GM18870 (cell line): ENCODE measurements around the gene ZMIZ1.

Source experiments
- ATAC-seq: cut with Tn5 transposase; IDR thresholded peaks from one replicate; pipeline ENCODE4 v1.9.1; 2021; ENCODE audit warnings: moderate library complexity; ENCODE audit not compliant: unreplicated experiment

The ZMIZ1 gene

DNA sequence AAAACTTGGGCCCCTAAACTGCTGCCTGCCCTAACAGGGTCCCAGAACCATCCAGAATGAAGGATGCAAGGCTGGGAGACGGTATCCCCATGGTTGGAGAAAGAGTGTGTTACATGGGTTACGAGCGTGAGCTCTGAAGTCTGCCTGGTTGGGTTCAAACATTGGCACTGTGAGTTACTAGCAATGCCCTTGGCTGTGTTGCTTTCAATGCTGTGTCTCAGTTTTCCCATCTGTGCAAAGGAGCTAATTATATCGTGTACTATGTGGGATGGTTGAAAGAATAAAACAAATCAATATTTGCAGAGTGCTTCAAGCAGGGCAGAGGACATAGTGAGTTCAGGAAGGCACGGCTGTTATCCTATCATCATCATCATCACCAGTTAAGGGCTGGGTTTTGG, 114.7 kb downstream of the ZMIZ1 start:
- no peak for ATAC-seq

DNA sequence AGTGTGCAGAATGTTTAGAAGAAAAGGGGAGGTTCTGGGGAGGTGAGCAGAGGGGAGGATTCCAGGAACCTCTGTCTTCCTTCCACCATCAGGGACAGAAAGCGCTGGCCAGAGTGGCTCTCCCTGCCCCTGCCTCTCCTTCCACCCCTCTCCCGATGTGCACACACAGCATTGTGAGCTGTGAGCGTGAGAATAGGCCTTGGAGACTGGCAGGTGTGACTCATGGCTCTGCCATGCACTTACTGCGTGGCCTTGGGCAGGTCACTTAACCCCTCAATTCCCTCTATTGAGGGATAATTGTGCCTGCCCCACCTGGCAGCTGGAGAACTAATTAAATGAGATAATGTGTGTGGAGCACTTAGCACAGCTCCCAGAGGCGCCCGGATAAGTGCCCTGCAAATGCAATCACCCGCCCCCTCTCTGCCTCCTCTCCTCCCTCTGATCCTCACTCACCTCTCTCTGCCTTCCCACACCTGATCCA, 115.4 kb downstream of the ZMIZ1 start:
- ATAC-seq, result no peak

DNA sequence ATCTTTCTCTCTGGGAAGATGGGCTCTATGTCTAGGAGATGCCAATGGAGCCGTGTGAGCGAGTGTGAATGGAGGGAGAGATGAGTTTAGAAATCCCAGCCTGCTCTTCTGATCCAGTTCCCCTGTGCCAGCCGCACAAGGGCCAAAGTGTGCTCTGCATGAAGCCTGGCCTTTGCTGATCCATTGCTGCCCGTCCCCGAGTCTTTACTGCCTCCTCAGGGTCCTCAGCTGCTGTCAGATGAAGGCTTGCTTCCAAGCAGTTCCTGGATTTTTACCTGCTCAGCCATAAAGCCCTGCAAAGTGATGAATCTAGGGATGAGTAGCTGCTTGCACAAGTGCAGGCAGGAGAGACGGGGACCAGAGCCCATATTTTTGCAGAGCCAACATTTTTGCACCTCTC, 115.9 kb downstream of the ZMIZ1 start:
- no peak for ATAC-seq

DNA sequence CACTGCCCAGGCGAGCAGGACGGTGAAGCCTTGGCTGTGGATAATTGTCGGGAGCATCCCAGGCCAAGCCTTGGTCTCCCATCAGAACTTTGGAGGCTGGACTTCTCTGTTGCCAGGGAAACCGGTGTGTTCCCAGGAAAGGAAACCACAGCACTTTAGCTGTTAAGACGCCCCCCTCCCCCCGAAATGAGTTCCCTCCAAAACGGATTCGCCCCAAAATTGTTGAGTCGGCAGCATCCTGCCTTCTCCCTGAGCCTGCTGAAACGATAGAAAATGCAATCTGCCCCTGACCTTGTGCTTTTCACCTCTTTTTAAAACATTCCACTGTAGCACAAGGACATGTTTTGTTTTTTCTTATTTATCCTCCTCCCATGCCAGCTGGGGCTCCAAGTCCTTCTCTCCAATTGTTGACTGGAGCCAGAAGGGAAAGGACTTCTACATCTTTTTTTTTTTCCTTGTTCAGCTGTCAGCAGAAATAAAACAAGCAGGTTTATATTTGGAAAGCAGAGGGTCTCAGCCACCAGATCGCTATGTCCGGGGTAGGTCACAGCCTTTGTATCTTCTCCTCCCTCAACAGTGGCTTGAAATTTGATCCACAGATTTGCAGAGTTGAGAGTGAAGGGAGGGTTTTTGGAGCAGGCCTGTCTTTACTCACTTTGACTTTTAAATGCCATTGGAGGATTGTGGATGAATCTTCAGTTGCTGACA, 116.5 kb downstream of the ZMIZ1 start:
- ATAC-seq, result no peak

DNA sequence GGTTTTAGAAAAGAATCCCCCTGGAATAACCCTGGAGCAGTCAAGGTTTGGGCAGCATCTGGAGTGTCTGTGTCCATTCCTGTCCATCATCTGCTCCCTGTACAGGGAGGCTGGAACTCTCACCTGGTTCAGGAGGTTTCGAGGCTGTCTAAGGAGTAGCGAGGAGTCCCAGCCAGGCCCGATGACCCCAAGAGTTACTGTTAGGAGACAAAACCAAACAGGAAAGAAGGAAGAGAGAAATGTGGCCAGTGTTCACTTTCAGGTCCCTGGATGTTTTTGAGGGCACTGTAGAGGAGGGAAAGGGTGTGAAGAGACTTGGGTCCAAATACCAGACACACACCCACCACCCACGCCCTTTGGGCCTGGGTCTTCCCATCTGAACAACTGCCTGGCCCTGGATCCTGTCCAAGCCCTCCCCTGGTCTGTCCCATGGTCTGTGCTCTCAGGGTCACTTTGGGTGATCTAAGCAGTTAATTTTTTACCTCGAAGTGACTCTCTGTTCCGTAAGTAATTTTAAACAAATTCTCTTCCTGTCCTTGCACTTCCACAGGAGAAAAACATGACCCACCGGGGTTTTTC, 117.1 kb downstream of the ZMIZ1 start:
- ATAC-seq, result no peak

DNA sequence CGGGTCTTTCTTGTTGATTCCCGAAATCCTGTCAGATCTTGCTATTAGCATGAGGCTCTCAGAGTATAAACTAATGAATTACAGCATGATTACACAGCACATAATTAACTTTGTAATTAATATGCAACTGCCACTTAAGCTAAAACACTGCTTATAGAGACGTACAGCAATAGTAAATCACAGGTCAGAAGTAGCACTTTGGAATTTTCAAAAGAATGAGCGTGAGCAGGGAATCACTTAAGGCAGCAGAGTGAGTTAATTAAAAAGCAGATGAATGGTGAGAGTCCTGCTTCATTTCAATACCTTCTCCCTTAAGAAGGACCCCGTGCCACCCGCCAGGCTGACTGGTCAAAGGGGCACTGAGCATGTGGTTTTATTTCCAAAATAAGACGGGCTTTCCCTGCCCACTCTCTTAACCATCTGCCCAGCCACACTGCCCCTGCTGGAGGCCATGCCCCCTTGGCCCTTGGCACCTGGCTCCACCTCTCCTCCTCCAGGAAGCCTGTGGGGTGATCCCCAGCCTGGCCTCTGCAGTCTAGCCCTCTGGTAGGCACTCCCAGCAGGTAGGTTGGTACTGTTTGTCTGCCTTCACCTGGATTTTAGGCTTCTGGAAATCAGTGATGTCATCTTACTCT, 117.8 kb downstream of the ZMIZ1 start:
- ATAC-seq, result no peak

DNA sequence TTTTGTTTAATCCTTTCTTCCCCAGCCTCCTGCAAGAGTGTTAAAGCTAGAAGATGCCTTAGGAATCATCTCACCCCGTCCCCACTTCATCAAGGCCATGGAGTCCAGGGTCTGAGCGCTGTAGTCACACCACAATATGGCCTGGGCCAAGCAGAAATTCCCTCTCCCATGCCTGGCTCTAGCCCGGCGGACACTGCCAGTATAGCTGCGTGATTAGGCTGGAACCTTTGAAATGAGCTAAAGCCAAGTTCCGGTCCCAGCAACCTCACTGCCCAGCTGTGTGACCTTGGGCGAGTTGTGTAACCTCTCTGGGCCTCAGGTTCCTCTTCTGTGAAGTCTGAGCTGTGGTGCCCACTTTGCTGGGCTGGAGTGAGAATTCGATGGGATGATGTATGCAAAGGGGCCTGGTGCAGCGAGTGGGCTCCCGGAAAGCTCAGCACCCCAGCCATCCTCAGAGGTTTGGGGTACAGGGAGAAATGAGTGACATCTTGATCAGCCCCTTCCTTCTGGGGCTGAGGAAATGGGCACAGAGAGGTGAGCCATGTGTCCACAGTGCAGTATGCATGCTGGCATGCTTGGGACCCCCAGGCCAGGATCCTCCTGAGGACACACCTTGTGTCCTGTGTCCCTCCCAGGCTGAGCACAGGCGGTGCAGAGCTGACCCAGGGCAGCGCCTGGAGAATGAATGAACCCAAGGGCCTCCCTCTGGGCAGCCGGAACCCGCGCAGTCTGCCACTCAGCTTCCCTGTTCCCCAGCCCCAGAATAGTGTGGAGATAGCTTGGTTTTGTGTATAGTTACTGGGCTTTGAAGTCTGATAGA, 118.6 kb downstream of the ZMIZ1 start:
- ATAC-seq, result no peak

DNA sequence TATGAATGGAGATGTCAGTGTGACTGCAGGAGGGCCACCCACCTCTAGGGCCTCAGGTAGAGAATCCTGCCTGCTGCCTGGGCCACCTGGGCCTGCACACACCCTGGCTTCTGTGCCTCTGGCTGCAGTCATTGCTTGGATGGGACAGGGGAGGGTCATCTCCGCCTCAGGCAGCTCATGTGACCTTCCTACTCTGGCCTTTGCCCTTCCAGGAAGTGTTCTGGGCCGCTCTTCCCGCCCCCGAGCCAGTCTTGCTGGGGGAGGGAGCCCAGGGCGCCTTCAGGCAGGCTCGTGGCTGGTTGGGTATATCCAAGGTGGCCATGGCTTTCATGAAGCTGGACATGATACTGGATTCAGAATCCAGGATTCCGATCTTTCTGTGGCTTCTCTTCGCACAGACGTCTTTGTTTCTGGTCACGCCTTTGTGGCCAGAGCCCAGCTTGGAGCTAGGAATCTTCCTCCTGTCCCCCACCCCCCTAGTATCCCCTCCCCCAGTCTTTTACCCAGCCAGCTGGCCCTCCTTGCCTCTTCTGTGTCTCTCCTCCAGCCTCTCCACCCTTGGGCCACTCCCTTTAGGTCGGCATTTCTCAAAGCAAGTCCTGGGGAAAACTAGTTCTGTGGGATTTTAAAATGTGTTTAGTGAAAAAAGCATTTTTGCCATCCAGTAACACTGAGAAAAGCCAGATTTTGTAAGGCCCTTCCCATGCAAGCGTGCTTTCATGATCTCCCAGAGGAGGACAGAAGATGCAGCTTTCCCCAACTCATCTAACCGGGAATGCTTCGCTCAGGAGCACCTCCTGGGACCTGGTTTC, 119.6 kb downstream of the ZMIZ1 start:
- no peak for ATAC-seq

DNA sequence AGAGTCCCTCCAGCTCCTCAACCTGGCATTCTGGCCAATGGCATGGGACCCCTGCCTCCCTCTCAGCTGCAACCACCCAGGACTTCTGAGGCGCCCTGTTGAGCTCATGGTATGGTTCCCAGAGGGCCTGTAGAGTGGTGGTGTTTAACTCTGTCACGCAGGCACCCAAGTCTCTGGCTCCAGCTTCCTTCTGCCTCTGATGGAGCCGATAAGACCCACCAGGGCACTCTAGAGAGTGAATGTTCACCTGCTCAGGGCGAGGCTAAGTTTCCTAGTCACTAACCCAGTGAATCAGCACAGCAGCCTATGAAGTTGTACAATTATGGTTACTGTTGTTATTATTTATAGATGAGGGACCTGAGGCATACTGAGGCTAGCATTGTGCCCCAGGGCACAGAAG, 120.4 kb downstream of the ZMIZ1 start:
- ATAC-seq, result no peak

DNA sequence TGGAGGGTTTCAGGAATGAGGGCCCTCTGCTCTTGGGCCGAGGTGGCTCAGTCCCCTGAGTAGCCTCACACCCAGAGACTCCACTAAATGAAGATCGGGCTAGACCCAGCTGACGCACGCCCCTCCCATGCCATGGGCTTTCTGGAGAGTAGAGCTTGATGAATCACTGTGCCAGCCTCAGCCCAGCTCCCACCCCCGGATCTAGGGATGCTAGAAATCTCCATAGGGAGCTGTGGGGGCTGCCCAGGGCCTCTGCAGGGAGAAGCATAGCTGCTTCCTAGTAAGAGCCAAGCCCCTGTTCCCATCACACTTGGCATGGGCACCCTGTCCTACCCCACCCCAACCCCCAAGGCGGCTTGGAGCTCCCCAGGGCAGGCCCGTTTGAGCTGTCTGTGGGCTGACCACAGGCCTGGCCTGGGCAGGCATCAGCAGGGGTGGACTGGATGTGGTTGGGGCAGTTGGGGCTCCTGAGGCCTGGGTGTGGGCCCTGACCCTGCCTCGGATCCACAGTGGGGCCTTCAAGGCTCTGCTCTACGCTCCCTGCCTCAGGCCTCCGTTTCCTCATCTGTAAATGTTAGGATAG, 121.2 kb downstream of the ZMIZ1 start:
- ATAC-seq, result no peak

DNA sequence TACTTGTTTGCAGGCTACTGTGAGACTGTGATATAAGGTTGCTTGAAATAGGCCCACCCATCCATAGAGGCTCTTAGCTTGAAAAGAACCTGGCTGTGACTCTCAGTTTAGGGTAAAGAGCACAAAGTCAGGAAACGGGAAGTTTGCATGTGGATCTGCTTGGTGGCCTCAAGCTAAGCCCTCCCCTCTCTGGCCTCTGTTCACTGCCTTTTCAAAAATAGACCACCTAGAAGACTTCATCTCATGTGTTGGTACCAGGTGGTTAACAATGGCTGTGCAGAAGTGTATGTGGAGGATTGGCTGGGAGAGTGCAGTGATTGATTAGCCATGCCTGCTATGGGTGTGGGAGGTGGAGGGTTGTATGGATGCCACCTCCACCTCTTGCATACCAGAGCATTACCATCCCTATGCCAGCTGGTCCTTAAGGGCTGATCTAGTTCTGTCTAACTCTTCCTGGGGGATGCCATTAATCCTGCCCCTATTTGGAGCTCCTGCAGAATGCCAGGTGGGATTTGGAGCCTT, 122.0 kb downstream of the ZMIZ1 start:
- ATAC-seq, result no peak

DNA sequence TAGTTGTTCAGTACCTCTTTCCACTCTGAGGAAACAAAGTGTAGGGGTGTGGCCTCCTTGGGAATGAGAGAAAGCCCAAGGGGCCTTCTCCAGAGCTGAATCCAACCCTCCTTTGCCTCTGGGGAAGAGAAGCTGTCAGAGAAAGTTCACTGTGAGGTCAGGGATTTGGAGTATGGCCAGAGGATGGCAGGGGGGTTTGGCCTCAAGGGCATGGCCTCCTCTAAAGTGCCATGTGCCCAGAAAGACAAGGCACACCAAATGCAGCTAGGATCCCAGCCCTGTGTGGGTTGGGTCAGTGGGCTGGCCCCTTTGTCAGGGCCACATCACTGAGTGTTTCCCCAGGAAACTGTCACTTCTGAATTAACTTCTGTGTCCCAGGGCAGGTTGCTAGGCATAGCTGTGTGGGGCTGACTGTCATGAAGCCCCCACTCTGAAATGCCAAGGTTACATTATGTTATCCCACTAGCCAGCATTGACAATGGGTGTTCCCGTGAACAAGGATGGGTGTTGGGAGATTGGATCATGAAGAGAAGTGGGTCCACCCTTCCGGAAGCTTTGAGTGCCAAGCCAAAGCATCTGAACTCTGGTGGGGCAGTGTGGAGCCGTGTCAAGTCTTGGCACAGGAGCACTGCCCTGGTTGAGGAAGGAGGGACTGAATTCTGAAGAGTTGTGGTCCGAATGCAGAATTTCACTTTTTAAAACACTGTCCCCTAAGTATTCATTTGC, 123.3 kb downstream of the ZMIZ1 start:
- ATAC-seq, result no peak

DNA sequence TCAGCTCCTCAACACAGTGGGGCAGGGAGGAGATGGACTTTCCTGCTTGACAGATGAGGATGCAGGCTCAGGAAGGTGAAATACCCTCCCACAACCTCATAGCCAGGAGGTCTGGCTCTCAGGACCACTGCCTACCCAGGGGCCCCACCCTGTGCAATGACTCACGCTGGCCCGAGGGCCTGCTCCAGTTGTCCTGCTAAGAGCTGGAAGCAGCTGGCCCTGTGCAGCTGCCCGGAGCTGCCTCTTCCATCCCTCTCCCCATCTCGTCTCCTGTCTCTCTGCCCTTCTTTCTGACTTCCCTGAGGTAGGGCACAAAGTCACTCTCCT, 123.9 kb downstream of the ZMIZ1 start:
- ATAC-seq, result no peak

DNA sequence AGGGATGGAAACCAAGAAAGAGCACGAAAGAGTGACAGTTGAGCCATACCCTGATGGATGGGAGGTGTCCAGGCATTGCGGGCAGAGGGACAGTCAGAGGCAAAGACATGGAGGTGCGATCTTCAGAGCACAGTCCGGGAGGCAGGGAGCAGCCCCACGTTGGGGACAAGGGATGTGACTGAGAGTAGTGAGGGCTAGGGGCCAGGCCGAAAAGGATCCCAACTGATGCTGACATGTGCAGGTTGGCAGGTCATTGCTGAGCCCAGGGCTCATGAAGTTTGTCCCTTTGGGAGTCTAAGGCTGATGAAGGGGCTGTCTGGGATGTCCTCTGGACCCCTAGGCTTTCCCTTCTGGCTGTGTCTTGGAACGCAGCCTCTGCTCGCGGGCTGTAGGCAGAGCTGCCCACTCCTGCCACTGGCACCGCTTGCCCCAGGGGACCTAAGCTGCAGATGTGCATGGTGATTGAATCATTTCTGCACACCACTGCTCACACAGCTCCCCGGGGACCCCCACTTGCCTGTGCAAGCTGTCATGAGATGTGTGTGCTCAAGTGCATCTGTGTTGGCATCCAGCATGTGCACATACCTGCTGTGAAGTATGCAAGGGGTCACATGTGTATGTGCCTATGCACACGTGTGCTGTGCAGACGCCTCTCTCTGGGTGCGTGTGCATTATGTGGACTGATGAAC, 125.1 kb downstream of the ZMIZ1 start:
- no peak for ATAC-seq

DNA sequence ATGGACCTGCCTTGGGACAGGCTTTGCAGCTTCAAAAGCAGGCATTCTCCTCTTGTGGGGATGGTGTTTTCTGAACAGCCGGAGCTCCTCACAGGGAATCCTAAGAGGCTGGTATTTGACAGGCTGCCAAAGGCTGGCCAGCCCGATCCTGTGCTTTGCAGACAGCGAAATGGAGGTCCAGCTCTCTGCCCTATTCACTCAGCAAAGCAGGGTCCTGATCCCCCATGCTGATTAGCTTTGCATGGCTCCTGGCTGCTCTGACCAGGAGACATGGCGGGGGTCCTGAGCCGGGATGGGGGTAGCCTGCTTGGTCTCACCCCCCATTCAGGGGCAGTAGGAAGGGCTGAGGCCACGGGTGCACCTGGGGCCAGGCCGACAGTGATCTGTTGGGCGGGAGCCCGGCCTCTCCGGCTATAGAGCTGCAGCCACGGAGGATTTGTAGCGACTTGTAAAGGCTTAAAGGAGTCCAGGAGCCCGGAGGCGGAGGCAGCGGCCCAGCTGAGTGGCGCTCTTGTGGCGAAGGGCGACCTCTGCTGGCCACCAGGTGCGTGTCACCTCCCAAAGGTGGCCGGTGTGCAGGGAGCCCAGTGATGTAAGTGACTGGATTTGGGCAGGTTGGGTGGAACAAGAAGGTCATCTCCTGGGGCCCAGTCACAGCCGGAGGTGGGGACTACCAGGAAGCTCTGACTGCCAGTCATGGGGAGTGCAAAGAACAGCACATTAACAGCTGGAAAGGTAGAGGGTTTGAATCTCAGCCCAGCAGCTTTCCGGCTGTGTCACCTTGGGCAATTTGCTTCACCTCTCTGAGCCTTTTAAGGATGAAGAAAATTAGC, 126.5 kb downstream of the ZMIZ1 start:
- ATAC-seq, result no peak

DNA sequence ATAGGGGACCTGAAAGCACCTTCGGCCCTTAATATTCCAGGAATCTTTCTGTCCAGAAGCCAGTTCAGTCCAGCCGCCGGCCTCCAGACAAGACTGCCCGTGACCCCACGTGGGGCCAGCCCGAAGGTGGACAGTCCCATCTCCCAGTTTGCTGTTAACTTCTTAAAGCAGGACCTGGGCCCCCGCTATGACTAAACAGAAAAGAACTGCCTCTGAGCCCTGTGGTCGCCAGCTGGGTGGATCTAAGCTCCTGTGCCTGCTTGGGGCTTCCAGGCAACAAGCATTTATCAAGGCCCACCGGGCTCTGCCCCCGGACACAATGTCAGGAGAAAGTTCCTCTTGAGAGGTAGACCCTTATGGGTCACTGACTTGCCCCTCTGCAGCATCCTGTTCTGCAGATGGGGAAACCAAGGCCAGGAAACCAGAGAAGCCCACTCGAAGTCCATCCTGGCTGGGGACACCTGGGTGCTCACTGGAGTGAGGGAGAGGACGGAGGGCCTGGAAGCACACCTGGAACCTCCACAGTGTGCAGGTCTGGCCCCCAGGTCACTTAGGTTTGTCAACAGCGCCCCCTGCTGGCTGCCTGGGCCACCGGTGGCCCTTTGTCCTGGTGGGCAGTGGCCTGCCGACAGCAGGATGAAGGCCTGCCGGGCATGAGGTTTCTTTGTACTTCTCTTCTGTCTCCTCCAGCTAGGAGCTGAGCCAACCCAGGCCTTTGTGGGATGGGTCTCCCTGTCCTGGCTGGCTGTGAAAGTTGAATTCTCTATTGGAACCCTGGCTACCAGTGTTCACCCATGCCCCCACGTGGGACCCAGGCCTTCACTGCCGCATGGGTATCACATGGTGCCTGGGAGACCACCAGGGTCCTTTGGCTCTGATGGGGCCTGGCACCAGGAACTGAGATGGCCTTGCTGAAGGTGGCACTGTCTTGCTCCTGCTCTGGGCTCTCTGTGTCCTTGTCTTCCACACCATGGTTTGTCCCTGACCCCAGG, 128.0 kb downstream of the ZMIZ1 start:
- ATAC-seq, result no peak

DNA sequence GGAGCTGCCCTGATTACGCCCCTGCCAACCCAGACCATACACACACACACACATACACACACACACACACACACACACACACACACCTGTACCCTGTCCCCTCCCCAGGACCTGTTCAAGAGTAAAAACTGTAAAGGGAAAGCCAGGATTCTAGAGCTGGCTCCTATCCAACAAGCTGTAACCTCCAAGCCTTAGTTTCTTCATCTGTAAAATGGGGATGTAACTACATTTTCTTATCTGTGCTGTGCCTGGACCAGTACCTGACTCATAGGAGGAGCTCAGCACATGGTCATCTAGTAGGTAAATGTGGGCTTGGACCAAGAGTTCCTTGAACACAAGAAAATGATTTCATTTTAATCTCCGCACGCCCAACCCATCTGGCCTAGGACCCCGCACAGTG, 128.8 kb downstream of the ZMIZ1 start:
- no peak for ATAC-seq
